Smooth muscle cell (in vitro differentiated cells): Measurements from ENCODE around the gene CNIH2. TPM values are rescaled to one million over a fixed set of nuclear protein-coding genes. Genes with fewer than 3 reads are reported as not detected.

ENCODE experiments used
- DNase-seq: peaks from one replicate; lab custom pipeline; 2025; ENCODE audit not compliant: unreplicated experiment; lab: John Stamatoyannopoulos, UW
- H2AFZ ChIP-seq: fragments of 200-600 bp; sonication (generic); 2 replicates; pipeline ENCODE4 v1.6.0; 2016; ENCODE audit warnings: antibody characterized with exemption, low read depth, mild to moderate bottlenecking
- H3F3A ChIP-seq: fragments of 200-600 bp; sonication (generic); 2 replicates; pipeline ENCODE4 v1.6.0; 2017; ENCODE audit warnings: antibody characterized with exemption, low read depth
- H3K27ac ChIP-seq: fragments of 200-600 bp; sonication (generic); 2 replicates; pipeline ENCODE4 v1.5.1; 2016; ENCODE audit warnings: low read depth, mild to moderate bottlenecking
- H3K27me3 ChIP-seq: fragments of 200-600 bp; sonication (generic); 2 replicates; pipeline ENCODE4 v1.6.1; 2016; ENCODE audit warnings: low read depth, mild to moderate bottlenecking
- H3K36me3 ChIP-seq: fragments of 200-600 bp; sonication (generic); 2 replicates; pipeline ENCODE4 v1.5.1; 2016; ENCODE audit warnings: low read depth
- H3K4me1 ChIP-seq: fragments of 200-600 bp; sonication (generic); 2 replicates; pipeline ENCODE4 v1.5.1; 2016; ENCODE audit warnings: low read depth
- H3K4me2 ChIP-seq: fragments of 200-600 bp; sonication (generic); 2 replicates; pipeline ENCODE4 v1.6.0; 2016; ENCODE audit warnings: mild to moderate bottlenecking
- H3K4me3 ChIP-seq: fragments of 200-600 bp; sonication (generic); 2 replicates; pipeline ENCODE4 v1.5.1; 2016; ENCODE audit warnings: mild to moderate bottlenecking
- H3K79me2 ChIP-seq: fragments of 200-600 bp; sonication (generic); 2 replicates; pipeline ENCODE4 v1.6.0; 2016; ENCODE audit warnings: low read depth, mild to moderate bottlenecking
- H3K9ac ChIP-seq: fragments of 200-600 bp; sonication (generic); 2 replicates; pipeline ENCODE4 v1.6.0; 2016; ENCODE audit warnings: low read depth
- H3K9me3 ChIP-seq: fragments of 200-600 bp; sonication (generic); replicated peaks from 2 replicates; pipeline ENCODE4 v1.5.1; 2016; ENCODE audit warnings: low read depth
- H4K20me1 ChIP-seq: fragments of 200-600 bp; sonication (generic); 2 replicates; pipeline ENCODE4 v1.6.0; 2016; ENCODE audit warnings: low read depth
- WGBS: methylation state at CpG from one replicate; pipeline ENCODE4 v1.1.7; 2016; ENCODE audit warnings: low lambda C conversion rate; 5-methylcytosine and 5-hydroxymethylcytosine counted together
- polyA plus RNA-seq: library from polyadenylated mRNA; unstranded; fragments of >200 nt; fragmentation: Nextera tagmentation; extraction: Ambion mirVana; gene quantifications from 2 replicates; pipeline ENCODE4 v1.2.1, GENCODE V29; 2016
- total RNA-seq: library from RNA; depleted of rRNA; stranded (reverse); fragments of >200 nt; gene quantifications from 2 replicates; pipeline ENCODE4 v1.2.3, GENCODE V29; 2014
- TF ChIP-seq, protein P1 (sequence below): fragments of 200-600 bp; sonication (generic); IDR thresholded peaks from 2 replicates; pipeline ENCODE4 v1.5.1; 2017; ENCODE audit warnings: borderline replicate concordance, mild to moderate bottlenecking, antibody characterized with exemption; ENCODE audit not compliant: insufficient read depth, poor library complexity, severe bottlenecking

The CNIH2 gene
- total and polyA plus RNA-seq, 2 experiments from 2014 or later = 12.2 to 17.0 TPM

- no peak for DNase-seq
Observed at GRCh38 chr11:66263231-66263630, 14.7 kb upstream of the CNIH2 start.

DNA sequence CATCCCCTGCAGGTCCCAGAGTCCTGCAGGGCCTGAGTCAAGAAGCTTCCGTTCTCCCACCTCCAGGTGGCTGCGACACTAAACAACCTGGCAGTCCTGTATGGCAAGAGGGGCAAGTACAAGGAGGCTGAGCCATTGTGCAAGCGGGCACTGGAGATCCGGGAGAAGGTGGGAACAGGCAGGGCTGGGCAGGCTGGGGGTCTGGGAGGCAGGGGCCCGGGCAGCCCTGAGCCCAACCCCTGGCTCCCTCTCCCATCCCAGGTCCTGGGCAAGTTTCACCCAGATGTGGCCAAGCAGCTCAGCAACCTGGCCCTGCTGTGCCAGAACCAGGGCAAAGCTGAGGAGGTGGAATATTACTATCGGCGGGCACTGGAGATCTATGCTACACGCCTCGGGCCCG lies 14.2 kb upstream of the CNIH2 start:
- no peak overlapping the region for H3K4me2 ChIP-seq
- DNase-seq = no peak
- H3F3A ChIP-seq = peaks cover 5% of the 10 kb centered on the region
- WGBS = over 99% methylated on average over 10 of the region's 10 CpGs
- H3K79me2 ChIP-seq = peaks cover 8% of the 10 kb centered on the region
- H3K9ac ChIP-seq = no peak overlapping the region
- H3K36me3 ChIP-seq = no peaks in the 10 kb centered on the region
- no peaks in the 10 kb centered on the region for H3K9me3 ChIP-seq
- H4K20me1 ChIP-seq = peaks cover 20% of the 10 kb centered on the region
- H2AFZ ChIP-seq = no peak overlapping the region
- TF ChIP-seq, protein P1, sequence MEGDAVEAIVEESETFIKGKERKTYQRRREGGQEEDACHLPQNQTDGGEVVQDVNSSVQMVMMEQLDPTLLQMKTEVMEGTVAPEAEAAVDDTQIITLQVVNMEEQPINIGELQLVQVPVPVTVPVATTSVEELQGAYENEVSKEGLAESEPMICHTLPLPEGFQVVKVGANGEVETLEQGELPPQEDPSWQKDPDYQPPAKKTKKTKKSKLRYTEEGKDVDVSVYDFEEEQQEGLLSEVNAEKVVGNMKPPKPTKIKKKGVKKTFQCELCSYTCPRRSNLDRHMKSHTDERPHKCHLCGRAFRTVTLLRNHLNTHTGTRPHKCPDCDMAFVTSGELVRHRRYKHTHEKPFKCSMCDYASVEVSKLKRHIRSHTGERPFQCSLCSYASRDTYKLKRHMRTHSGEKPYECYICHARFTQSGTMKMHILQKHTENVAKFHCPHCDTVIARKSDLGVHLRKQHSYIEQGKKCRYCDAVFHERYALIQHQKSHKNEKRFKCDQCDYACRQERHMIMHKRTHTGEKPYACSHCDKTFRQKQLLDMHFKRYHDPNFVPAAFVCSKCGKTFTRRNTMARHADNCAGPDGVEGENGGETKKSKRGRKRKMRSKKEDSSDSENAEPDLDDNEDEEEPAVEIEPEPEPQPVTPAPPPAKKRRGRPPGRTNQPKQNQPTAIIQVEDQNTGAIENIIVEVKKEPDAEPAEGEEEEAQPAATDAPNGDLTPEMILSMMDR = no peak
- no peak overlapping the region for H3K4me3 ChIP-seq
- H3K27ac ChIP-seq = no peak overlapping the region
- H3K27me3 ChIP-seq = no peaks in the 10 kb centered on the region
- H3K4me1 ChIP-seq = peaks cover 3% of the 10 kb centered on the region

More at GRCh38 chr11:66263231-66263630, 14.7 kb upstream of the CNIH2 start:
- peaks cover 25% of the 10 kb centered on the region for H4K20me1 ChIP-seq
- peaks cover 8% of the 10 kb centered on the region for H3K79me2 ChIP-seq
- WGBS = 98% methylated on average over 4 of the region's 4 CpGs
- H3F3A ChIP-seq = peaks cover 5% of the 10 kb centered on the region
- H3K4me1 ChIP-seq = peaks cover 7% of the 10 kb centered on the region
- no peak overlapping the region for H3K27ac ChIP-seq
- TF ChIP-seq, protein P1 = no peak
- no peak overlapping the region for H2AFZ ChIP-seq
- H3K27me3 ChIP-seq = no peaks in the 10 kb centered on the region
- no peak overlapping the region for H3K9ac ChIP-seq
- no peak overlapping the region for H3K4me2 ChIP-seq
- H3K9me3 ChIP-seq = no peaks in the 10 kb centered on the region
- H3K36me3 ChIP-seq = no peaks in the 10 kb centered on the region
- no peak overlapping the region for H3K4me3 ChIP-seq

GRCh38 chr11:66264383-66264782 lies 13.6 kb upstream of the CNIH2 start:
- Histone ChIP-seq H3K27ac (no peak overlapping the region), H3K79me2 (peaks cover 8% of the 10 kb centered on the region), H3K4me2 (no peak overlapping the region), H3K9ac (no peak overlapping the region), H3K4me1 (peaks cover 2% of the 10 kb centered on the region), H4K20me1 (peaks cover 18% of the 10 kb centered on the region), H3F3A (peaks cover 5% of the 10 kb centered on the region), H3K27me3 (no peaks in the 10 kb centered on the region), H3K4me3 (no peak overlapping the region), H2AFZ (no peak overlapping the region), H3K9me3 (no peaks in the 10 kb centered on the region), H3K36me3 (no peaks in the 10 kb centered on the region)
- 97% methylated on average over 8 of the region's 8 CpGs for WGBS
- TF ChIP-seq, protein P1 = no peak
- no peak for DNase-seq

- Histone ChIP-seq H3K27me3 (no peaks in the 10 kb centered on the region), H3K9ac (no peak overlapping the region), H3K4me1 (peaks cover 5% of the 10 kb centered on the region), H3K79me2 (peaks cover 12% of the 10 kb centered on the region), H3K9me3 (no peaks in the 10 kb centered on the region), H3K4me2 (no peak overlapping the region), H3K27ac (no peak overlapping the region), H2AFZ (no peak overlapping the region), H3K4me3 (no peak overlapping the region), H4K20me1 (peaks cover 18% of the 10 kb centered on the region), H3K36me3 (no peaks in the 10 kb centered on the region), H3F3A (peaks cover 5% of the 10 kb centered on the region)
- TF ChIP-seq, protein P1 = peak; percentile 41
- WGBS = 87% methylated on average over 12 of the region's 12 CpGs
- no peak for DNase-seq
Observed at GRCh38 chr11:66264914-66265313, 13.1 kb upstream of the CNIH2 start.
